ENCODE measurements around the gene CCDC178. TPM values are rescaled to one million over a fixed set of nuclear protein-coding genes. Genes with fewer than 3 reads are reported as not detected.

The CCDC178 gene
- total RNA-seq, 2 experiments from 2014 or later, result not detected

DNA sequence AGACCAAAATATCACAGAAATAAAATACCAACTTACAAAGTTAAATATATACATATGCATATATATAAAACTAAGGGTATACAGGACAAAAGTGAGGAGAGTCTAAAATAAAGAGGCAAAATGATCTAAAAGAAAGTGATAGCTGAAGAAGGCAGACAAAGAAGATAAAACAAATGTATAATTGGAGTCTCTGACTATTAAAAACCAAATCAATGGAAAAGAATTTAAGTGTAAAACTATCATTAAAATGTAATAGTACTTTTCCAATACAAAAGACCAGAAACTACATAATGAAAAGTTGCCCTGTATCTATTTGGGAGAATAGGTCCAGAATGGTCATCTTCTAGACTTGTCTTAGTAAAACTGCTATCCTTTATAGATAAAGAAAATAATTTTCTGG is 400.3 kb downstream of the CCDC178 start:
- CTCF ChIA-PET, result no interaction called here
- intact Hi-C loops (cut with micrococcal nuclease), result no loop called here
- Mint-ChIP-seq H3K4me1 (ENCODE audit: low read depth) (no peaks in the 10 kb centered on the region), H3K27ac (no peak overlapping the region), H3K4me3 (no peak overlapping the region), H3K27me3 (no peaks in the 10 kb centered on the region), H3K9me3 (peaks cover 3% of the 10 kb centered on the region), H3K36me3 (ENCODE audit: low read depth) (no peaks in the 10 kb centered on the region)
- TF ChIP-seq, protein P1, sequence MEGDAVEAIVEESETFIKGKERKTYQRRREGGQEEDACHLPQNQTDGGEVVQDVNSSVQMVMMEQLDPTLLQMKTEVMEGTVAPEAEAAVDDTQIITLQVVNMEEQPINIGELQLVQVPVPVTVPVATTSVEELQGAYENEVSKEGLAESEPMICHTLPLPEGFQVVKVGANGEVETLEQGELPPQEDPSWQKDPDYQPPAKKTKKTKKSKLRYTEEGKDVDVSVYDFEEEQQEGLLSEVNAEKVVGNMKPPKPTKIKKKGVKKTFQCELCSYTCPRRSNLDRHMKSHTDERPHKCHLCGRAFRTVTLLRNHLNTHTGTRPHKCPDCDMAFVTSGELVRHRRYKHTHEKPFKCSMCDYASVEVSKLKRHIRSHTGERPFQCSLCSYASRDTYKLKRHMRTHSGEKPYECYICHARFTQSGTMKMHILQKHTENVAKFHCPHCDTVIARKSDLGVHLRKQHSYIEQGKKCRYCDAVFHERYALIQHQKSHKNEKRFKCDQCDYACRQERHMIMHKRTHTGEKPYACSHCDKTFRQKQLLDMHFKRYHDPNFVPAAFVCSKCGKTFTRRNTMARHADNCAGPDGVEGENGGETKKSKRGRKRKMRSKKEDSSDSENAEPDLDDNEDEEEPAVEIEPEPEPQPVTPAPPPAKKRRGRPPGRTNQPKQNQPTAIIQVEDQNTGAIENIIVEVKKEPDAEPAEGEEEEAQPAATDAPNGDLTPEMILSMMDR (IDR thresholded peaks at IDR 0.05), result no peak
- POLR2A ChIA-PET, result no interaction called here
- no peak for DNase-seq
- no peak for ATAC-seq

DNA sequence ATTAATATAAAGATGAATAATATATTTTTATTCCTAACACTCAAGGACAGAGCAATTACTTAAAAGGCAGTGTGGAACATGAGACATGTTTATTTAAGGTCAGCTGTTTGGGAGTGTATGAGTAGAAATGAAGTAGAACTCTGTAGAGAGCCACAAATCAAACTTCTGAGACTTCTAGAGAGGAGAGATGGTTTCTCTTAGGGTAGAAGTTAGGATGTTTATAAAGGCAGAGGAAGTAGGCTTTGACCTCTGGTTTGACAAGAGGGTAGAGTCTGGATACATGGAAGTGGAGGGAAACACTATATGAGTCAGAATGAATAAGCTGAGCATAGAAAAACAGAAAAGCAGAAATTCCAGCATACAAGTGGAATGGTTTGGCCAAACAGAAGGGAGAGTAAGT is 405.6 kb downstream of the CCDC178 start:
- intact Hi-C loops (cut with micrococcal nuclease), result no loop called here
- CTCF ChIA-PET, result no interaction called here
- H3K9me3 Mint-ChIP-seq, result peaks cover 3% of the 10 kb centered on the region
- no peaks in the 10 kb centered on the region for H3K36me3 Mint-ChIP-seq (ENCODE audit: low read depth)
- H3K4me3 Mint-ChIP-seq, result no peak overlapping the region
- no peaks in the 10 kb centered on the region for H3K4me1 Mint-ChIP-seq (ENCODE audit: low read depth)
- H3K27me3 Mint-ChIP-seq, result no peaks in the 10 kb centered on the region
- POLR2A ChIA-PET, result no interaction called here
- ATAC-seq, result no peak
- TF ChIP-seq, protein P1 (IDR thresholded peaks at IDR 0.05), result no peak
- no peak for DNase-seq
- H3K27ac Mint-ChIP-seq, result no peak overlapping the region

DNA sequence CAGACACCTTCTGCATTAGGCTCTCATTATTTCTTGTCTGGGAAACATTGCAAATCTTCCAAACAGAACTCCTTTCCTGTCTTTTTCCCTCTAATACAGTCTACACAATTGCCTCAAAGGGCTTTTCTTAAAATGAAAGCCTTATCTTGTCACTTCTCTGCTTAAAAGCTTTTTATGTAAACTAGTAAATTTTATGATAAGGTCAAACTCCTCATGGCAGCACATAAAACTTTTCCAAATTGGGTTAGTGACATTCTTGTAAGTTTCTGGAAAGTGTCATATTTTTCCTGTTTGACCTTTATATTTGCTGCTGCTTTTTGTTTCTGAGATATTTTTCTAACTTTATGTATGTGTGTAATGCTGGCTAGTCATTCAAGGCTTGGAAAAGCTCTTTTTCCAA is 406.3 kb downstream of the CCDC178 start:
- H3K4me3 Mint-ChIP-seq, result no peak overlapping the region
- CTCF ChIA-PET, result no interaction called here
- intact Hi-C loops (cut with micrococcal nuclease), result no loop called here
- H3K27me3 Mint-ChIP-seq, result no peaks in the 10 kb centered on the region
- H3K9me3 Mint-ChIP-seq, result peaks cover 3% of the 10 kb centered on the region
- no peak for ATAC-seq
- no peaks in the 10 kb centered on the region for H3K36me3 Mint-ChIP-seq (ENCODE audit: low read depth)
- H3K4me1 Mint-ChIP-seq (ENCODE audit: low read depth), result no peaks in the 10 kb centered on the region
- POLR2A ChIA-PET, result no interaction called here
- H3K27ac Mint-ChIP-seq, result no peak overlapping the region
- no peak for DNase-seq
- TF ChIP-seq, protein P1 (IDR thresholded peaks at IDR 0.05), result no peak

DNA sequence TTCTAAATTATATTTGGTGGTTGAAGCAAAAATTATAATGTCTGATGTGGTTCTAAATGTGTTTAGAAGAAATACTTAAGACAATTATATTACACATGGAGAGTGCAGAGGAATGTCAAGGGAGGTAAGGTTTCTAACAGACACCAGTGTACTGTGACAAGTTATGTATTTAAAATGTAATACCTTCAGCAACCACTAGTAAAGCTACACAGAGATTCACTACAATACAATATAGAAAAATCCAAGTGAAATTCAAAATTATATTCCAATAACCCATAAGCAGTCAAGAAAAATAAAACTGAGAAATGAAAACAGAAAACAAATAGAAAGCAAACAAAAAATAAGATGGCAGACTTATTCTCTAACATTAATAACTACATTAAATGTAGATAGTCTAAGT is 418.2 kb downstream of the CCDC178 start:
- no peak for DNase-seq
- H3K27ac Mint-ChIP-seq, result no peak overlapping the region

DNA sequence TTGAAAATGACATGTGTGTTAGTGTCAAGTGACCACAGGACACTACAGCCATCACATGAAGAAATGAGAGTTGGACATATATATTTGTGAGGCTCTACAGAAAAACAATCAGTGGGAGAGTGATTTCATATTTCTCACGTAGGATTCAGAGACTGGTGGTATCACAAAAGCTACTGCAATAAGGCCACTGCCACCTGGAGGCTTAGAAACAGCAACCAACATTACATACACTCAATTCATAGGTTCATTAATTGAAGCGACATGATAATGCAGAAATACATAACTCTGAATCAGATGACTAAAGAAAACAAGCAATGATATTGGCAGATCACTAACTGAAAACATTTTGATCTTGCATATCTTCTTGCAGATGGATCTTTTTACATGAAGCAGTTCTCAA is 419.6 kb downstream of the CCDC178 start:
- CTCF ChIA-PET, result no interaction called here
- ATAC-seq, result no peak
- no peak for DNase-seq
- Mint-ChIP-seq H3K36me3 (ENCODE audit: low read depth) (no peaks in the 10 kb centered on the region), H3K9me3 (peaks cover 3% of the 10 kb centered on the region), H3K27ac (no peak overlapping the region), H3K4me1 (ENCODE audit: low read depth) (no peaks in the 10 kb centered on the region), H3K4me3 (no peak overlapping the region), H3K27me3 (no peaks in the 10 kb centered on the region)
- POLR2A ChIA-PET, result no interaction called here
- TF ChIP-seq, protein P1 (IDR thresholded peaks at IDR 0.05), result no peak
- intact Hi-C loops (cut with micrococcal nuclease), result no loop called here

More for the DNA sequence above, 418.2 kb downstream of the CCDC178 start:
- Mint-ChIP-seq H3K27me3 (no peaks in the 10 kb centered on the region), H3K4me1 (ENCODE audit: low read depth) (no peaks in the 10 kb centered on the region), H3K4me3 (no peak overlapping the region), H3K9me3 (peaks cover 6% of the 10 kb centered on the region), H3K36me3 (ENCODE audit: low read depth) (no peaks in the 10 kb centered on the region)
- POLR2A ChIA-PET, result no interaction called here
- CTCF ChIA-PET, result no interaction called here
- intact Hi-C loops (cut with micrococcal nuclease), result no loop called here
- TF ChIP-seq, protein P1 (IDR thresholded peaks at IDR 0.05), result no peak
- no peak for ATAC-seq

All from activated CD8-positive, alpha-beta T cell treated with anti-CD3 and anti-CD28 coated beads for 36 hours (primary cell).